Neural progenitor cell (in vitro differentiated cells): ENCODE measurements around the gene MGP. TPM values are rescaled to one million over a fixed set of nuclear protein-coding genes. Genes with fewer than 3 reads are reported as not detected.

ENCODE experiments used
- DNase-seq: peaks from one replicate; pipeline ENCODE4 v3.0.0-alpha.2; 2016; ENCODE audit warnings: low spot score
- H2AFZ ChIP-seq: fragments of 200-600 bp; sonication (generic); replicated peaks from 2 replicates; pipeline ENCODE4 v1.6.1; 2016; ENCODE audit warnings: antibody characterized with exemption
- H3F3A ChIP-seq: fragments of 200-600 bp; sonication (generic); 2 replicates; pipeline ENCODE4 v1.6.1; 2016; ENCODE audit warnings: antibody characterized with exemption, low read depth
- H3K27ac ChIP-seq: fragments of 200-600 bp; sonication (generic); 2 replicates; pipeline ENCODE4 v1.5.1; 2016; ENCODE audit warnings: mild to moderate bottlenecking
- H3K27me3 ChIP-seq: fragments of 200-600 bp; sonication (generic); 2 replicates; pipeline ENCODE4 v1.6.1; 2016; ENCODE audit warnings: mild to moderate bottlenecking, moderate library complexity
- H3K36me3 ChIP-seq: fragments of 200-600 bp; sonication (generic); 2 replicates; pipeline ENCODE4 v1.5.1; 2016
- H3K4me1 ChIP-seq: fragments of 200-600 bp; sonication (generic); 2 replicates; pipeline ENCODE4 v1.6.1; 2016; ENCODE audit warnings: mixed run types
- H3K4me2 ChIP-seq: fragments of 200-600 bp; sonication (generic); 2 replicates; pipeline ENCODE4 v1.6.1; 2016
- H3K4me3 ChIP-seq: fragments of 200-600 bp; sonication (generic); 2 replicates; pipeline ENCODE4 v1.5.1; 2016
- H3K79me2 ChIP-seq: fragments of 200-600 bp; sonication (generic); 2 replicates; pipeline ENCODE4 v1.6.1; 2016; ENCODE audit warnings: low read depth
- H3K9ac ChIP-seq: fragments of 200-600 bp; sonication (generic); 2 replicates; pipeline ENCODE4 v1.6.1; 2016
- H3K9me3 ChIP-seq: fragments of 200-600 bp; sonication (generic); 2 replicates; pipeline ENCODE4 v1.5.1; 2016; ENCODE audit warnings: low read depth
- H4K20me1 ChIP-seq: fragments of 200-600 bp; sonication (generic); 2 replicates; pipeline ENCODE4 v1.6.1; 2016; ENCODE audit warnings: low read depth
- H3K27ac Mint-ChIP-seq: 3 replicates; pipeline ENCODE4 v1.8.0; 2021; ENCODE audit warnings: mixed read lengths
- H3K27me3 Mint-ChIP-seq: 2 replicates; pipeline ENCODE4 v1.8.0; 2022; ENCODE audit warnings: low read depth, mild to moderate bottlenecking, inconsistent platforms, moderate library complexity, mixed read lengths; ENCODE audit not compliant: insufficient read depth
- H3K36me3 Mint-ChIP-seq: 3 replicates; pipeline ENCODE4 v1.8.0; 2021; ENCODE audit warnings: mixed read lengths
- H3K4me1 Mint-ChIP-seq: 3 replicates; pipeline ENCODE4 v1.8.0; 2021; ENCODE audit warnings: mixed read lengths
- H3K4me3 Mint-ChIP-seq: 3 replicates; pipeline ENCODE4 v1.8.0; 2021; ENCODE audit warnings: mild to moderate bottlenecking, moderate library complexity, mixed read lengths
- H3K9me3 Mint-ChIP-seq: 3 replicates; pipeline ENCODE4 v1.8.0; 2020; ENCODE audit warnings: mixed read lengths
- CTCF ChIP-seq: fragments of 200-600 bp; sonication (generic); IDR thresholded peaks from 2 replicates; pipeline ENCODE4 v1.5.1; 2017; ENCODE audit warnings: antibody characterized with exemption, mild to moderate bottlenecking
- EZH2 ChIP-seq: fragments of 200-600 bp; sonication (generic); IDR thresholded peaks from 2 replicates; pipeline ENCODE4 v1.6.1; 2017; ENCODE audit warnings: antibody characterized with exemption, mild to moderate bottlenecking, moderate library complexity
- EZH2phosphoT487 ChIP-seq: fragments of 200-600 bp; sonication (generic); IDR thresholded peaks from 2 replicates; pipeline ENCODE4 v1.6.1; 2017; ENCODE audit warnings: antibody characterized with exemption
- total RNA-seq: library from RNA; depleted of rRNA; stranded (reverse); fragments of >200 nt; gene quantifications from 2 replicates; pipeline ENCODE4 v1.2.3, GENCODE V29; 2015; ENCODE audit warnings: low replicate concordance

MGP gene
- total RNA-seq, 1 donor from 2014 or later = not detected

- no peak overlapping the region for H3K27ac Mint-ChIP-seq
Observed at GRCh38 chr12:14874882-14875281, 10.8 kb downstream of the MGP start.

GRCh38 chr12:14873440-14874185 lies 12.0 kb downstream of the MGP start:
- Histone ChIP-seq H3K4me3 (no peak overlapping the region), H3K4me1 (no peaks in the 10 kb centered on the region), H2AFZ (no peak overlapping the region), H3K4me2 (no peak overlapping the region), H3K9ac (no peak overlapping the region), H3K79me2 (no peaks in the 10 kb centered on the region), H3K9me3 (no peaks in the 10 kb centered on the region), H3K36me3 (no peaks in the 10 kb centered on the region), H3F3A (no peaks in the 10 kb centered on the region), H3K27ac (no peak overlapping the region), H4K20me1 (no peaks in the 10 kb centered on the region), H3K27me3 (no peaks in the 10 kb centered on the region)
- DNase-seq = no peak
- H3K36me3 Mint-ChIP-seq = no peaks in the 10 kb centered on the region
- H3K27me3 Mint-ChIP-seq = no peaks in the 10 kb centered on the region
- no peaks in the 10 kb centered on the region for H3K4me1 Mint-ChIP-seq
- TF ChIP-seq CTCF (no peak), EZH2phosphoT487 (no peak), EZH2 (no peak)
- no peaks in the 10 kb centered on the region for H3K9me3 Mint-ChIP-seq
- H3K27ac Mint-ChIP-seq = no peak overlapping the region
- no peak overlapping the region for H3K4me3 Mint-ChIP-seq

More at GRCh38 chr12:14874882-14875281, 10.8 kb downstream of the MGP start:
- no peaks in the 10 kb centered on the region for H3K36me3 Mint-ChIP-seq
- no peaks in the 10 kb centered on the region for H3K4me1 ChIP-seq
- no peaks in the 10 kb centered on the region for H3K27me3 ChIP-seq
- H2AFZ ChIP-seq = no peak overlapping the region
- H4K20me1 ChIP-seq = no peaks in the 10 kb centered on the region
- no peak overlapping the region for H3K9ac ChIP-seq
- H3K4me2 ChIP-seq = no peak overlapping the region
- H3K9me3 ChIP-seq = no peaks in the 10 kb centered on the region
- TF ChIP-seq EZH2phosphoT487 = no peak
- no peak for TF ChIP-seq CTCF
- TF ChIP-seq EZH2 = no peak
- DNase-seq = no peak
- no peak overlapping the region for H3K4me3 Mint-ChIP-seq
- H3F3A ChIP-seq = no peaks in the 10 kb centered on the region
- H3K4me3 ChIP-seq = no peak overlapping the region
- H3K4me1 Mint-ChIP-seq = no peaks in the 10 kb centered on the region
- H3K79me2 ChIP-seq = no peaks in the 10 kb centered on the region
- H3K27me3 Mint-ChIP-seq = no peaks in the 10 kb centered on the region
- H3K36me3 ChIP-seq = no peaks in the 10 kb centered on the region
- no peak overlapping the region for H3K27ac ChIP-seq
- no peaks in the 10 kb centered on the region for H3K9me3 Mint-ChIP-seq

GRCh38 chr12:14871886-14872285 lies 13.8 kb downstream of the MGP start:
- H3K4me2 ChIP-seq = no peak overlapping the region
- DNase-seq = no peak
- H3K36me3 ChIP-seq = no peaks in the 10 kb centered on the region
- no peaks in the 10 kb centered on the region for H4K20me1 ChIP-seq
- H2AFZ ChIP-seq = no peak overlapping the region
- H3K9me3 Mint-ChIP-seq = peaks cover 12% of the 10 kb centered on the region
- no peak overlapping the region for H3K27ac ChIP-seq
- no peaks in the 10 kb centered on the region for H3K36me3 Mint-ChIP-seq
- H3K4me3 ChIP-seq = no peak overlapping the region
- TF ChIP-seq EZH2 (no peak), EZH2phosphoT487 (no peak), CTCF (no peak)
- no peaks in the 10 kb centered on the region for H3K4me1 ChIP-seq
- H3K27me3 ChIP-seq = no peaks in the 10 kb centered on the region
- H3K27ac Mint-ChIP-seq = no peak overlapping the region
- no peaks in the 10 kb centered on the region for H3K4me1 Mint-ChIP-seq
- H3K9me3 ChIP-seq = no peaks in the 10 kb centered on the region
- no peaks in the 10 kb centered on the region for H3K27me3 Mint-ChIP-seq
- no peaks in the 10 kb centered on the region for H3K79me2 ChIP-seq
- no peak overlapping the region for H3K9ac ChIP-seq
- H3F3A ChIP-seq = no peaks in the 10 kb centered on the region
- H3K4me3 Mint-ChIP-seq = no peak overlapping the region
